ENCODE results near the gene COASY.
A peak's percentile ranks its signal among the peaks of the same experiment; 100 is the strongest.
"Not testable (repeated sequence)": the region's sequence is repeated elsewhere in the genome, so short reads cannot be mapped to it uniquely, and the experiment has no call there.

COASY gene

DNA sequence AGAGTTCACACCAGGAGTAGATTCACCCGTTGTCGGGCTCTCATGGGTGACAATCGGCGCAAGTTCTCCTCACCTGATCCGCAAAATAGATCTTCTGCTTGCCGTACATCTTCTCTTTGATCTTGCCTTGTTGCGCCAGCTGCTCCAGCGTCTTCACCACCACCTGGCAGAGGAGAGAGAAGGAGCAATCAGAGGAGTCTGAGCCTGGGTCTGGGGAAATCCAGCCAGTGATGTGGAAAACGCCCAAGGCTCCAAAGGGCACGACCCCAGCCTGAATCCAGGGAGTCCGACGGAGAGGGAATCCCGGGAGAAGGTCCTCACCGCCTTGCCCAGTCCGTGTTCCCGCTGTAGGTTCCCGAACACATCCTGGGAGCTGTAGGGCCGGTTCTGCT lies 15.2 kb downstream of the COASY start:
- DNase-seq: no peak

- DNase-seq: peak; percentile 94
Observed at GRCh38 chr17:42577532-42578281, 15.8 kb downstream of the COASY start, which contains the start of gene PSMC3IP. Gene PSMC3IP (minus strand): TSS chr17:42577729. CDS start chr17:42577686, 43 bp downstream.

GRCh38 chr17:42578282-42578869 lies 16.4 kb downstream of the COASY start:
- peak; percentile 62 for DNase-seq

DNA sequence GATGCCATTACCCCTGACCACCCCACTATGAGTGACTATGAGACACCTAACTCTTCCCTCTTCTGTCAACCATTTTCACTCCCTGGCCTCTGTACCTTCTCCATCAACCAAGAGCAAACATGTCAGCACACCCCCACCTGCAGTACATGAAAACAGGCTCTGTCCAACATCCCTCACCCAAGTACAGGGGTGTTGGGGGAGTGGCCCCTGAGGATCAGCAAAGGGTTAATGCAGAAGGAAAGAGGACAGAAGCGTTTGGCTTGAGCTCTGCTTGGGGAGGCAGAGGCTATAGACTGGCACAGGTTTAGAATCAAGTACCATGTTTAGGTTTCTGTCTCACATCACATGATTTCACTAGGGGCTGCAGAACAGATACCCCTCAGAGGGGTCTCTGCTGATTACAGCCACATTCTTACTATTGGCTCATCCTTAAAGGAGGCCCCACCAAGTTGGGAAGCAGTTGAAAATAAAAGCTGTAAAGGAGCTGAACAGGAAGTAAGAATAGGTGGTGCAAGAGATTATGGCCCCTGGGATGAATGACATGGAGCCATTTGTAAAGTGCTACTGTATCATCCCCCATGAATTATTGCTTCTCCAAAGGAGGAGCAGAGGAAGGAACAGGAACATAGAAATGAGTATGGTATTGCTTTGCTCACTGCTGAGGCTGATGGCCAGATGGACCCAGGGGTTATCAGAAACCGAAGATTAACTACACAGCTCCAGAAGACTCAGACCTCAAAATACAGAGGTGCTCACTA lies 18.0 kb downstream of the COASY start:
- no peak for DNase-seq

DNA sequence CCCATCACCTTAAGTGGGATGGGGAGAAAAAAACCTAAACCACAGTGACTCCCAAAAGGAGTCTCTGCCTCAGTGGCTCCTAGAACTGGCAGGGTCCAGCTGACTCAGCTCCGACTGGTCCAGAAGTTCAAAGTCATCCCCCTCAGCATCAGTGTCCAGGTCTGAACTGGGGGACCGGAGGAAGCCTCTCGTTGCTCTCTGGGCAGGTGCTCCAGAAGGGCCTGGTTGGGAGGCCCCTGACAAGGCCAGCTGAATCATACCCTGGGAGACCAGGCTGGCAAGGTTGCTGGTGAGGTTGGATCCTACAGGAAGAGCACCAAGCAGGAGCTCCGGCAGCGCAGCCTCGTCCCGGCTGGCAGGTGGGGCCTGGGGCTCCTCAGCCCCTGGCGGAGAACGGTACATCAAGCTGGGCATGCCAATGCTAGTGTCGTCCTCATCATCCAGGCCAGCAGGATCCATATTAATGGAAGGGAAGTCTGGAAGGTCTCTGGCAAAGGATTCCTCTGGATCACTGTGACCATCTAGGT lies 19.9 kb downstream of the COASY start:
- no peak for DNase-seq

DNA sequence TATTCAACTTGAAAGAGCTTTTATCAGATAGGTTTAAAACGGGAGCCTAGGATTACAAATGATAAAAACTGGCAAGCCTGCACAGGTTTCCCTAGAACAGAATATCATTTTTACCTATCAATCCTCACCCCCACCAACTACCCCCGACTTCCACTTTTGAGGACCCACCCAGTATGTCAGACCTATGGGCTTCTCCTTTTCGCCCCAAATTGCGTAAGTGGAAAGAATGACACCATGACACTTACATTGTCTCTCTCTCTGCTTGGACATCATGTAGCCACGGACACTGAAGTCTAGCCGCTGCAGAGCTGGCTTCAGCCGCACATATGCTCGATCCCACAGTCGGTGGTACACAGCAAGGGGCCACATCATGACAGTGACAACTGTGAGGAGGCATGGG lies 22.9 kb downstream of the COASY start:
- no peak for DNase-seq

DNA sequence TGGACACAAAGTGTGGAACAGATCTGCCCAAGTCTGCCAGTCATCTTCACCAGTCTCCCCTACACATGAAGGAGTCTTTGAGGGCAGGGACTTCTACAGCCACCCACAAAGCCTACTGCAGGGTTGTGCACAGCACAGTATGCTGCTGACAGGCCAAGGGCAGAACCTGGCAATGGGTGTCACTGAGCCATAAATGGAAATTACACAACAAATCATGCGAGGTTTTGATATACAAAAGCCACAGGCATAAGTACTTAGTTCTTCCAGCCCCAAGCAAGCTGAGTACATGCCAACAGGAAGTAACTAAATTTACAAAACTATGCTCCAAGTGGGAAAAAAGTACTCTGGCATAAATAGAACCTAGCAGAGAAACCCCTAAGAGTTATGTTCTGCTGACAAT lies 23.4 kb downstream of the COASY start:
- DNase-seq: no peak

DNA sequence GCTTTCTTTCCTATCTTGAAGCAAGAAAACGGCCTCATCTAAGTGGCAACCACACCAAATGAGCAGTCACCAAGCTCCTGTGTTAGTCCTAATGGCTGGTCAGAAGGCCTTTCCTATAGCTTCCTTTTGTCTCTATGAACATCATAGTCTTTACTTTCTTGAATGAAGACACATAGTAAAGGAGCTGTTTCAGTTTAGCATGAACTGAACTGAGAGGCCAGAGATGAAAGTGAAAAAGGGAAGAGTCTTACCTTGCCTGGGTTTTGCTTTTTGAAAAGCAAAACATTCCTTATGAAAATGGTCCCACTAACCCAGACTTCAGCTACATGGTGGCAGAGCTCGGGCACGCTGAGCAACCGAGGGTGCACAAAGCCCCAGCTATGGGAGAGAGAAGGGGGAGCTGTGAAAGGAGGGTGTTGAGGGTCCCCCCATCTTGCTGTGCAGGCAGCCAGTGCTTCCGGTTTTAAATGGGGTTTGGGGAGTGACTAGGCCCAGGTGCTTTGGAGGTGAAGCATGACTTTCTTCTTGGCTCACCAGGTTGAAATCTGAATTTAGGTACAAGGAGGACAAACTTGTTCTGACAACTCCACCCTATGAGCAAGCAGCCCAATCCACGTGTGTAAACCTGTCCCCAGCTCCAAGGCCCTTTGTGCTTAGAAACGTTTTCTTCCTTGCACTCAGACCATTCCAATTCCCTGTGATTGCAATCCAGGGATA lies 24.7 kb downstream of the COASY start:
- no peak for DNase-seq

DNA sequence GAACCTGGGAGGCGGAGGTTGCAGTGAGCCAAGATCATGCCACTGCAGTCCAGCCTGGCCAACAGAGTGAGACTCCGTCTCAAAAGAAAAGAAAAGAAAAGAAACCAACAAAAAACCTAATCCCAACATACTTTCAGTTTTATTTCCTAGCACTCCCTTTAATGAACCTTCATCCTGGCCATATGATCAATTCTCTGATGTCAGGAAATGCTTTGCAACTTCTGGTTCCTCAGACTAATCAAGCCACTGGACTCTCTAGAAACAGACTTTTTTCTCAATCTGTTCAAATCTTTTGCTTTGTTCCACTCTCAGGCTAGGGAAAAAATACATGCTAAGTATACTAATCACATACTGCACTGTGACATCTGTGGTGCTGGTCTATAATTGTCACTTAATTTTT lies 28.9 kb downstream of the COASY start:
- no peak for DNase-seq

DNA sequence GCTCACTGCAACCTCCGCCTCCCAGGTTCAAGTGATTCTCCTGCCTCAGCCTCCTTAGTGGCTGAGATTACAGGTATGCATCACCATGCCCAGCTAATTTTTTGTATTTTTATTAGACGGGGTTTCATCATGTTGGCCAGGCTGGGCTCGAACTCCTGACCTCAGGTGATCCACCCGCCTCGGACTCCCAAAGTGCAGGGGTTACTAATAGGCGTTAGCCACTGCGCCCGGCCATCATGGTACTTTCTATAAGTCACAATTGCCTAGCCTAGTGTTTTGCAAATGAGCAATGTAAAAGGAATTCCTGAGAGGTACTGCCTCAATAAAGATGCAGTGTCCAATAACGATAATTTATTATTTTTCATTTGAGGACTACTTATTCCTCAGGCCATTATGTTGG lies 29.5 kb downstream of the COASY start:
- DNase-seq: no peak

- DNase-seq: no peak
Observed at GRCh38 chr17:42596386-42596785, 34.4 kb downstream of the COASY start.

DNA sequence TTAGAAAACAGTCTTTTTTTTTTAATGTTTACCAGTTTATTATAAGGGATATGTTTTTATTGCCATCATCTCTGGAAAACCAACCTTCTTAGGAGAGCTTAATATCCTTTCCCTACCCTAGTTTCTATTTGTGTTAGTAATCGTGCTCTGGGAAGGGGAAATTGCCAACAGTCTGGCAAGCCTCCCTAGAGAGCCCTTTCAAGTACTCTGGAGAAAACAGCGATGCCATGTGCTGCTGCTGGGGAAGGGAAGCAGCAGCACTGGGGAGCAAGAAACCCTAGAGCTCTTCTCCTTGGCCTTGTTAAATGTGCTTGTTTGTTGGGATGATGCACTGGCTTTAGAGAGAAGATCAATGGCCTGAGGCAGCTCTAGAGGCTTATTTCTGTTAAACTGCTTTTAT lies 37.0 kb downstream of the COASY start:
- DNase-seq: no peak

DNA sequence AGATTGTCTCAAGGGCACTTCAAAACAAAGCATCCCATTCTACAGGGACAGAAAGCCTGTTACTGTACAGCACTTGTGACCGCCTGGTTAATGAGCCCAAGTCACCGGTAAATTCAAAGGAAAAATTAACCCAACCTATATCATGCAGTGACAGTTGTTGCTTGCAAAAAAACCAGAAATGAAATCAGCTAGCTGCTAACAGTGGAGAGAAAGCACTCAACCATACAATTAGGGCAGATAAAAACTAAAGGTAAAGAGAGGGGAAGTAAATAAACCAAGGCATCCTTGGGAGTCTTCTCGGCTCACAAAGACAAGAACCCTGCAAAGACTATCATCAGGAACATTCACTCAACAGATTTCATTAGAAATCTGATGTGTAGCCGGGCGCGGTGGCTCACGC lies 41.4 kb downstream of the COASY start:
- no peak for DNase-seq

DNA sequence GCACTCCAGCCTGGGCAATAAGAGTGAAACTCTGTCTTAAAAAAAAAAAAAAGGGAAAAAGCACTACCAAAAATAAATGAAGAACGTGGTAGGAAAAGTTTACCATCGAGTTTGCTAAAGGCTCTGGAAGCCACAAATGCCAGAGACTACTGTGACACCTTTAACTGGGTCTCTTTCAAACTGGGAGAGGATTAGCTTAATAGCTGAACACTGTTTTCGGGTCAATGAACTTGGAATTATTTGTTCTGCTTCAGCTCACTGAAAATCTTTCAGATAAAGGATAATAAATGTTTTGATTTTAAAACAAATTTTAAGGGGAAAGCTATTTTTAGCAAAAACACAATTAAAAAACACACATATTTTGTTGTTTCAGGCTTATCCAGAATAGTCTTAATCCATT lies 45.8 kb downstream of the COASY start:
- DNase-seq: no peak

GRCh38 chr17:42608305-42609181 lies 46.6 kb downstream of the COASY start:
- no peak for DNase-seq

- peak; percentile 99 for DNase-seq
Observed at GRCh38 chr17:42609182-42609813, 47.4 kb downstream of the COASY start, which contains the start of the genes RETREG3 and TUBG1. Gene RETREG3 (minus strand): TSS chr17:42609374. CDS start chr17:42609324, 50 bp downstream. Gene TUBG1 (plus strand): TSS chr17:42609683. CDS start chr17:42609738, 55 bp downstream.

- DNase-seq: not testable (repeated sequence)
Observed at GRCh38 chr17:42609814-42610801, 48.2 kb downstream of the COASY start.

- no peak for DNase-seq
Observed at GRCh38 chr17:42612013-42612412, 50.1 kb downstream of the COASY start.

- no peak for DNase-seq
Observed at GRCh38 chr17:42613699-42614295, 51.8 kb downstream of the COASY start.
